Smooth muscle cell (in vitro differentiated cells): ENCODE data around the gene CRB1. TPM values are rescaled to one million over a fixed set of nuclear protein-coding genes. Genes with fewer than 3 reads are reported as not detected.

ENCODE experiments used
- DNase-seq: peaks from one replicate; lab custom pipeline; 2025; ENCODE audit not compliant: unreplicated experiment; lab: John Stamatoyannopoulos, UW
- H2AFZ ChIP-seq: fragments of 200-600 bp; sonication (generic); 2 replicates; pipeline ENCODE4 v1.6.0; 2016; ENCODE audit warnings: antibody characterized with exemption, low read depth, mild to moderate bottlenecking
- H3F3A ChIP-seq: fragments of 200-600 bp; sonication (generic); 2 replicates; pipeline ENCODE4 v1.6.0; 2017; ENCODE audit warnings: antibody characterized with exemption, low read depth
- H3K27ac ChIP-seq: fragments of 200-600 bp; sonication (generic); 2 replicates; pipeline ENCODE4 v1.5.1; 2016; ENCODE audit warnings: low read depth, mild to moderate bottlenecking
- H3K27me3 ChIP-seq: fragments of 200-600 bp; sonication (generic); 2 replicates; pipeline ENCODE4 v1.6.1; 2016; ENCODE audit warnings: low read depth, mild to moderate bottlenecking
- H3K36me3 ChIP-seq: fragments of 200-600 bp; sonication (generic); 2 replicates; pipeline ENCODE4 v1.5.1; 2016; ENCODE audit warnings: low read depth
- H3K4me1 ChIP-seq: fragments of 200-600 bp; sonication (generic); 2 replicates; pipeline ENCODE4 v1.5.1; 2016; ENCODE audit warnings: low read depth
- H3K4me2 ChIP-seq: fragments of 200-600 bp; sonication (generic); 2 replicates; pipeline ENCODE4 v1.6.0; 2016; ENCODE audit warnings: mild to moderate bottlenecking
- H3K4me3 ChIP-seq: fragments of 200-600 bp; sonication (generic); 2 replicates; pipeline ENCODE4 v1.5.1; 2016; ENCODE audit warnings: mild to moderate bottlenecking
- H3K79me2 ChIP-seq: fragments of 200-600 bp; sonication (generic); 2 replicates; pipeline ENCODE4 v1.6.0; 2016; ENCODE audit warnings: low read depth, mild to moderate bottlenecking
- H3K9ac ChIP-seq: fragments of 200-600 bp; sonication (generic); 2 replicates; pipeline ENCODE4 v1.6.0; 2016; ENCODE audit warnings: low read depth
- H3K9me3 ChIP-seq: fragments of 200-600 bp; sonication (generic); replicated peaks from 2 replicates; pipeline ENCODE4 v1.5.1; 2016; ENCODE audit warnings: low read depth
- H4K20me1 ChIP-seq: fragments of 200-600 bp; sonication (generic); 2 replicates; pipeline ENCODE4 v1.6.0; 2016; ENCODE audit warnings: low read depth
- CTCF ChIP-seq: fragments of 200-600 bp; sonication (generic); IDR thresholded peaks from 2 replicates; pipeline ENCODE4 v1.5.1; 2017; ENCODE audit warnings: borderline replicate concordance, mild to moderate bottlenecking, antibody characterized with exemption; ENCODE audit not compliant: insufficient read depth, poor library complexity, severe bottlenecking
- WGBS: methylation state at CpG from one replicate; pipeline ENCODE4 v1.1.7; 2016; ENCODE audit warnings: low lambda C conversion rate; 5-methylcytosine and 5-hydroxymethylcytosine counted together
- polyA plus RNA-seq: library from polyadenylated mRNA; unstranded; fragments of >200 nt; fragmentation: Nextera tagmentation; extraction: Ambion mirVana; gene quantifications from 2 replicates; pipeline ENCODE4 v1.2.1, GENCODE V29; 2016
- total RNA-seq: library from RNA; depleted of rRNA; stranded (reverse); fragments of >200 nt; gene quantifications from 2 replicates; pipeline ENCODE4 v1.2.3, GENCODE V29; 2014

CRB1 gene
- total and polyA plus RNA-seq, 2 experiments from 2014 or later = under 0.01 TPM; not detected in 1

GRCh38 chr1:197392541-197392940 is 124.5 kb downstream of the CRB1 start:
- TF ChIP-seq CTCF = no peak
- Histone ChIP-seq H3K27ac (no peak overlapping the region), H3K79me2 (no peaks in the 10 kb centered on the region), H3F3A (no peaks in the 10 kb centered on the region), H3K4me3 (no peak overlapping the region), H3K4me2 (no peak overlapping the region), H3K9me3 (no peaks in the 10 kb centered on the region), H2AFZ (no peak overlapping the region), H3K36me3 (no peaks in the 10 kb centered on the region), H4K20me1 (no peaks in the 10 kb centered on the region), H3K4me1 (no peaks in the 10 kb centered on the region), H3K9ac (no peak overlapping the region), H3K27me3 (no peaks in the 10 kb centered on the region)
- no peak for DNase-seq
- WGBS = 71% methylated on average over 1 of the region's 1 CpG

GRCh38 chr1:197393105-197393504 is 125.1 kb downstream of the CRB1 start:
- Histone ChIP-seq H2AFZ (no peak overlapping the region), H3K79me2 (no peaks in the 10 kb centered on the region), H3F3A (no peaks in the 10 kb centered on the region), H3K27me3 (no peaks in the 10 kb centered on the region), H3K4me1 (no peaks in the 10 kb centered on the region), H3K27ac (no peak overlapping the region), H3K36me3 (no peaks in the 10 kb centered on the region), H4K20me1 (no peaks in the 10 kb centered on the region), H3K4me2 (no peak overlapping the region), H3K9me3 (no peaks in the 10 kb centered on the region), H3K4me3 (no peak overlapping the region), H3K9ac (no peak overlapping the region)
- 85% methylated on average over 1 of the region's 1 CpG for WGBS
- TF ChIP-seq CTCF = no peak
- DNase-seq = no peak

- H3K4me2 ChIP-seq = no peak overlapping the region
- H3K27ac ChIP-seq = no peak overlapping the region
- no peak overlapping the region for H3K4me3 ChIP-seq
- no peaks in the 10 kb centered on the region for H3K27me3 ChIP-seq
- no peaks in the 10 kb centered on the region for H3K79me2 ChIP-seq
- H3K36me3 ChIP-seq = no peaks in the 10 kb centered on the region
- no peaks in the 10 kb centered on the region for H3K9me3 ChIP-seq
- H2AFZ ChIP-seq = no peak overlapping the region
- H4K20me1 ChIP-seq = no peaks in the 10 kb centered on the region
- TF ChIP-seq CTCF = no peak
- WGBS = 92% methylated on average over 4 of the region's 4 CpGs
- no peak for DNase-seq
- no peak overlapping the region for H3K9ac ChIP-seq
- H3F3A ChIP-seq = no peaks in the 10 kb centered on the region
- no peaks in the 10 kb centered on the region for H3K4me1 ChIP-seq
These were observed 125.7 kb downstream of the CRB1 start for GRCh38 chr1:197393772-197394171.

- no peaks in the 10 kb centered on the region for H4K20me1 ChIP-seq
- H3F3A ChIP-seq = no peaks in the 10 kb centered on the region
- H3K27ac ChIP-seq = no peak overlapping the region
- H3K9me3 ChIP-seq = no peaks in the 10 kb centered on the region
- peaks cover 6% of the 10 kb centered on the region for H3K27me3 ChIP-seq
- WGBS = 78% methylated on average over 3 of the region's 3 CpGs
- no peaks in the 10 kb centered on the region for H3K36me3 ChIP-seq
- no peaks in the 10 kb centered on the region for H3K79me2 ChIP-seq
- no peak overlapping the region for H3K4me2 ChIP-seq
- no peaks in the 10 kb centered on the region for H3K4me1 ChIP-seq
- TF ChIP-seq CTCF = no peak
- no peak overlapping the region for H2AFZ ChIP-seq
- DNase-seq = no peak
- no peak overlapping the region for H3K4me3 ChIP-seq
- H3K9ac ChIP-seq = no peak overlapping the region
These were observed 127.0 kb downstream of the CRB1 start for GRCh38 chr1:197394831-197395608.
